Calu3 (cell line): ENCODE measurements around the gene RNF217. TPM values are rescaled to one million over a fixed set of nuclear protein-coding genes. Genes with fewer than 3 reads are reported as not detected.

Experiments used
- BruUV-seq: library from RNA; stranded (reverse); fragments of 400-500 nt; replicated peaks from 2 replicates; lab custom pipeline; 2021; lab: Mats Ljungman, UMichigan
- CTCF ChIA-PET: fragments of 300-600 bp; sonication (Branson Sonifier 250); formaldehyde crosslinking; loops from one replicate; lab custom pipeline; 2022; ENCODE audit warnings: antibody characterized with exemption; lab: Charles Lee
- DNase-seq: peaks from one replicate; pipeline ENCODE4 v3.0.0; 2022
- H3K27ac Mint-ChIP-seq: one replicate; pipeline ENCODE4 v1.8.0; 2022; ENCODE audit warnings: mixed read lengths; ENCODE audit not compliant: unreplicated experiment
- H3K27me3 Mint-ChIP-seq: one replicate; pipeline ENCODE4 v1.8.0; 2022; ENCODE audit warnings: mixed read lengths; ENCODE audit not compliant: unreplicated experiment
- H3K36me3 Mint-ChIP-seq: one replicate; pipeline ENCODE4 v1.8.0; 2022; ENCODE audit warnings: mild to moderate bottlenecking, moderate library complexity, mixed read lengths; ENCODE audit not compliant: insufficient read depth, unreplicated experiment
- H3K4me1 Mint-ChIP-seq: one replicate; pipeline ENCODE4 v1.8.0; 2022; ENCODE audit warnings: mild to moderate bottlenecking, low read depth, mixed read lengths; ENCODE audit not compliant: unreplicated experiment
- H3K4me3 Mint-ChIP-seq: one replicate; pipeline ENCODE4 v1.8.0; 2022; ENCODE audit warnings: mild to moderate bottlenecking, low read depth, moderate library complexity, mixed read lengths; ENCODE audit not compliant: unreplicated experiment
- H3K9me3 Mint-ChIP-seq: one replicate; pipeline ENCODE4 v1.8.0; 2022; ENCODE audit warnings: low read depth, mixed read lengths; ENCODE audit not compliant: unreplicated experiment
- intact Hi-C: fragments of 100-400 bp; cut with micrococcal nuclease; formaldehyde crosslinking; loops from one replicate; pipeline ENCODE4 v1.10.0; 2022; ENCODE audit not compliant: unreplicated experiment
- total RNA-seq: library from RNA; stranded (reverse); gene quantifications from 2 replicates; pipeline ENCODE4 v1.2.3, GENCODE V29; 2022
- TF ChIP-seq, protein P1 (sequence below): fragments of 200-600 bp; IDR thresholded peaks from one replicate; pipeline ENCODE4 v1.8.0; 2022; ENCODE audit warnings: antibody characterized with exemption; ENCODE audit not compliant: unreplicated experiment

Gene RNF217
- total RNA-seq, 1 experiment from 2014 or later, result 15.4 TPM

DNA sequence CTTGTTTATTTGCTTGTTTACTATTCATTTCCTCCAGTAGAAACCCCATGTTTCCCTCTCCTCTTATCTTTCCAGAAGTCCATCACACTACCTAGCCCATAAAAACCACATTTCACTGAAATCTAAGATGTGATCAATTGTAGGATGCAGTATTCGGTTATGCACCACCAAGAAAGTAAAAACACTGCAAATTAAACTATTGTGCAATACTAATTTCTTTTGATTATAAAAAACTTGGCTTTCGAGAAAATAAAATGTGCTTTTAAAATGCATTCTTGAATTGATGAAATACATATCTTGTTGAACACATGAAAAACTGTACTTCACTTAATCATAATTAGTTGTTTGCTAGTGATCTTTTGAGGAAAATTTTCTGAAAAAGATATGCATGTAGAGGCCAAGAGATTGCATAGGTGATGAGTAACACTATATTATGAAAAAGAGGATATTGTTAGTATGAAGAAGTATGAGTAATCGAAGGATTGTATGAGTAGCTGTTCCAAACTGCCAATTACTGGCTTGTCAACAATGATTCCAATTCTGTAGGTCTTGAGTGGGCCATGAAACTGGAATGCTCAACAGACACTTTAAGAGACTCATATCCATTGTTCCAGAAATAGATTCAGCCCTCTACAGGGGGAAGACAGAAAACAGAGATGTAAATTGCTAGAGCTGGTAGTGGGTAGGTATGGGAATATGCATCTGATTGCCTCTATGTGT, 79.7 kb downstream of the RNF217 start:
- peaks cover 14% of the 10 kb centered on the region for H3K4me1 Mint-ChIP-seq
- DNase-seq, result no peak
- BruUV-seq, result no TSS peak
- intact Hi-C loops, result no loop called here
- H3K9me3 Mint-ChIP-seq, result no peaks in the 10 kb centered on the region
- H3K27me3 Mint-ChIP-seq, result no peaks in the 10 kb centered on the region
- H3K36me3 Mint-ChIP-seq, result no peaks in the 10 kb centered on the region
- H3K4me3 Mint-ChIP-seq, result no peak overlapping the region
- TF ChIP-seq, protein P1, sequence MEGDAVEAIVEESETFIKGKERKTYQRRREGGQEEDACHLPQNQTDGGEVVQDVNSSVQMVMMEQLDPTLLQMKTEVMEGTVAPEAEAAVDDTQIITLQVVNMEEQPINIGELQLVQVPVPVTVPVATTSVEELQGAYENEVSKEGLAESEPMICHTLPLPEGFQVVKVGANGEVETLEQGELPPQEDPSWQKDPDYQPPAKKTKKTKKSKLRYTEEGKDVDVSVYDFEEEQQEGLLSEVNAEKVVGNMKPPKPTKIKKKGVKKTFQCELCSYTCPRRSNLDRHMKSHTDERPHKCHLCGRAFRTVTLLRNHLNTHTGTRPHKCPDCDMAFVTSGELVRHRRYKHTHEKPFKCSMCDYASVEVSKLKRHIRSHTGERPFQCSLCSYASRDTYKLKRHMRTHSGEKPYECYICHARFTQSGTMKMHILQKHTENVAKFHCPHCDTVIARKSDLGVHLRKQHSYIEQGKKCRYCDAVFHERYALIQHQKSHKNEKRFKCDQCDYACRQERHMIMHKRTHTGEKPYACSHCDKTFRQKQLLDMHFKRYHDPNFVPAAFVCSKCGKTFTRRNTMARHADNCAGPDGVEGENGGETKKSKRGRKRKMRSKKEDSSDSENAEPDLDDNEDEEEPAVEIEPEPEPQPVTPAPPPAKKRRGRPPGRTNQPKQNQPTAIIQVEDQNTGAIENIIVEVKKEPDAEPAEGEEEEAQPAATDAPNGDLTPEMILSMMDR, result no peak
- no peak overlapping the region for H3K27ac Mint-ChIP-seq
- CTCF ChIA-PET, result no interaction called here

DNA sequence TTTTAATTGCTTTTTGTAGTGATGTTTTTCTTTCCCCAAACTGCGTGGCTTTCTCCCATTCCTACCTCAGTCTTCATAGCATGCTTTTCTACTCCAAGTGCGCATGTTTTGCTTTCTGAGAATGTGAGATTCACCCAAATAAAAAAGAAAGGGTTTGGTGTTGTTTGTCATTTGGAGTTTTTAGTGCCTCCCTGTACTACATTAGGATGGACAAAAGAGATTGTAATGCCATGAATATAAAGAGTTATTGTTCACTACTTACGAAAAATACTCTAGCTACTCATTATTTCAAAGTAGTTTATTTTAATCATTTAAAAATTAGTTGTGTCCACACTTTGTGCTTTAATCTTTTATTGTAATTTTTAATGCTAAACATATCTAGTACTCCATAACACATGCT, 81.8 kb downstream of the RNF217 start:
- CTCF ChIA-PET, result no interaction called here
- TF ChIP-seq, protein P1, result no peak
- Mint-ChIP-seq H3K4me3 (no peak overlapping the region), H3K27ac (no peak overlapping the region), H3K27me3 (no peaks in the 10 kb centered on the region), H3K36me3 (no peaks in the 10 kb centered on the region), H3K9me3 (no peaks in the 10 kb centered on the region), H3K4me1 (peaks cover 14% of the 10 kb centered on the region)
- intact Hi-C loops, result no loop called here
- no TSS peak for BruUV-seq
- DNase-seq, result no peak

DNA sequence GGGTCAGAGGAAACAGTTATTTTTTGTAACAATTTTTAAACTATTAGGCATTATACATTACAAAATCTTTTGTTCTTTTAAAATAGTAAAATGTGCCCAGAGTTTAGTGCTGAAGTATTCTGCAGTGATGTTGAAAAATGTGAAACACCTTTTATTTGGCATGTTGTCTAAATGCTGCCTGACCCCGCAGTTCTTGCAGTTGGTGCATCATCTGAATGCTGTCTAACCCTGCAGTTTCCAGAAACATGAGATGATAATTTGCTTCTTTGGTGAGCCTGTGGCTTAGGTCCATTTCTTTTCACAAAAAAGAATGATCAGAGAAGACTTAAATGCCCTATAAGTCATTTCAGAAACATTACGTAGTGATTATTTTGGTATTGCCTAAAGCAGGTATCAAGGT, 82.4 kb downstream of the RNF217 start:
- H3K36me3 Mint-ChIP-seq, result no peaks in the 10 kb centered on the region
- no peaks in the 10 kb centered on the region for H3K27me3 Mint-ChIP-seq
- TF ChIP-seq, protein P1, result no peak
- intact Hi-C loops, result no loop called here
- BruUV-seq, result no TSS peak
- CTCF ChIA-PET, result no interaction called here
- H3K4me3 Mint-ChIP-seq, result no peak overlapping the region
- peaks cover 14% of the 10 kb centered on the region for H3K4me1 Mint-ChIP-seq
- H3K27ac Mint-ChIP-seq, result no peak overlapping the region
- DNase-seq, result no peak
- no peaks in the 10 kb centered on the region for H3K9me3 Mint-ChIP-seq

DNA sequence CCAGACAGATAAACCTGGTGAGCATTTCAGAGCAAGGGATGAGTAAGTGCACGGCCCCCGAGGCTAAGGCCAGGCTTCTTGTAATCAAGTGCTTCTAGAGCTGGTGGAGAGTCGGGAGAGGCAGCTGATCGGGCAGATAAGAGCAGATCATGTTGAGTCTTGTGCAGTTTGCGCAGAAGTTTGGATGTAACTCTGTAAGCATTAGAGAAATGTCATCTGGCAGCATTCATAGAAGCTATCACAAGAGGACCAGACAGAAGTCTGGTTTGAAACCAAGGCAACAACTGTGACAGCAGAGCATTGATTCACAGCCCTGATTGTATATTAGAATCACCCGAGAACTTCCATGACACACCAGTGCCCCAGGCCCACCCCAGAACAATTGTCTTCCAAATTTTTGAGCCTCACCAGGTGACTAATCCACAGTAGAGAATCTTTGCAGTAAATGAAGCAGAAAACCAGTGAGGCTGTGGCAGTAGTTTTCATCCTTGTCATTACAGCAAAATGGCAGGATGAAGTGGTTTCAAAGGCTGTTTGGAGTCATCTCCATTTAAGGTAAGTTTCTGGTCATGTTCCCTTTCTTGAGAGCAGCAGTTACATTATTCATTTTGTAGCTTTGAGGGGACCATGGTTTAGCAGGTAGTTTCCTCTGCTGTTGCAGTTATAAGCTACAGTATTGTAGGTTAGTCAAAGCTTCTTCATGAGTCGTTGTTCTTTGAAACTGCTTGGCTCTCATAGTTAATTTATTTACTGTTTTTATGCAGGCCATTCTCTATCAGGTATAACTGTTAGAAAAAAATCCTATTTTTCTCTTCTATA, 84.1 kb downstream of the RNF217 start:
- TF ChIP-seq, protein P1, result no peak
- H3K27ac Mint-ChIP-seq, result no peak overlapping the region
- H3K27me3 Mint-ChIP-seq, result no peaks in the 10 kb centered on the region
- DNase-seq, result no peak
- peaks cover 10% of the 10 kb centered on the region for H3K4me1 Mint-ChIP-seq
- no TSS peak for BruUV-seq
- H3K4me3 Mint-ChIP-seq, result no peak overlapping the region
- CTCF ChIA-PET, result no interaction called here
- H3K36me3 Mint-ChIP-seq, result no peaks in the 10 kb centered on the region
- intact Hi-C loops, result no loop called here
- H3K9me3 Mint-ChIP-seq, result no peaks in the 10 kb centered on the region
